ENCODE data around the gene THG1L. TPM values are rescaled to one million over a fixed set of nuclear protein-coding genes. Genes with fewer than 3 reads are reported as not detected.

THG1L gene
- total RNA-seq, 1 donor from 2014 or later = 11.3 TPM

DNA sequence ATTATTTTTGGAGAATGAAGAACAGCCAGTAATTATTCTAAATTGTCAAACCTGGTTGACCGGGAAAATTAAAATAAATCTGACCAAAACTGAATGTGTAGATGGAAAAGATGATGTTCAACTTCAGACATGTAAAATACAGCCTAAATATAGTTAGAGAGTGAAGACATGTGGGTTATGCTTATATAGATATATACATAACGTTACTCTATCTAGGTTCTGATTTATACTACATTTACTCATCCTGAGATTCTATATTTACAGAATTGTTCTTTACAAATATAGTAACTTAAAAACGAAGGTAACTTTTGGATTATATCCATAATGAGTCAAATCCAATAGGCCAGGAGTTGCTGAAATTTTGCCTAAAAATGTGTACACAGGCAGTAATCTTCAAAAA lies 20.8 kb upstream of the THG1L start:
- no peak for ATAC-seq
- Histone ChIP-seq H3K27ac (no peak overlapping the region), H3K9me3 (no peaks in the 10 kb centered on the region), H3K4me3 (no peak overlapping the region), H3K27me3 (ENCODE audit: low read depth) (no peaks in the 10 kb centered on the region), H3K36me3 (no peaks in the 10 kb centered on the region), H3K4me1 (no peaks in the 10 kb centered on the region)
- DNase-seq = no peak
- intact Hi-C loops (cut with DNase I) = no loop called here
- TF ChIP-seq CTCF (IDR thresholded peaks at IDR 0.05) = no peak

DNA sequence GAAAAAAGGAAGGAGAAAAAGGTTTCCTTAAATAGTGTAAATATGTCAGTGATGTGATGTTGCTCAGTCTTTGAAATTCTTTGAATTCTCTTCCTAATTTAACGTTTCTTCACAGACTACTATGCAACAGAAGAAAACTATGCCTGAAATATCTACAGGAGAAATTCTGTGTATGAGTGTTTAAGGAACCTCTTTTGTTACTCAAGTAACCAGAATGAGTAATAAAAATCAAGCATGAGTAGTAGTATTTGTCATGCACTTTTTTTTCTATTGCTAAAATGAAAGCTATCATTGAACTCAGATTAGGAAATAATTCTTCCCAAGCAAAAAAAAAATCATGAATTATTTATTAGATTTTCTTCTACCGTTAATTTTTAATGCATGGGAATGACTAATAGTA lies 20.3 kb upstream of the THG1L start:
- Histone ChIP-seq H3K4me3 (no peak overlapping the region), H3K36me3 (no peaks in the 10 kb centered on the region), H3K9me3 (no peaks in the 10 kb centered on the region), H3K27me3 (ENCODE audit: low read depth) (no peaks in the 10 kb centered on the region), H3K4me1 (no peaks in the 10 kb centered on the region), H3K27ac (no peak overlapping the region)
- DNase-seq (no peak), ATAC-seq (no peak)
- TF ChIP-seq CTCF (IDR thresholded peaks at IDR 0.05) = no peak
- intact Hi-C loops (cut with DNase I) = no loop called here

GRCh38 chr5:157713830-157714595 lies 17.2 kb upstream of the THG1L start:
- H3K9me3 ChIP-seq = no peaks in the 10 kb centered on the region
- intact Hi-C loops (cut with DNase I) = no loop called here
- DNase-seq = no peak
- H3K4me3 ChIP-seq = no peak overlapping the region
- ATAC-seq = no peak
- no peaks in the 10 kb centered on the region for H3K36me3 ChIP-seq
- H3K27me3 ChIP-seq (ENCODE audit: low read depth) = no peaks in the 10 kb centered on the region
- H3K4me1 ChIP-seq = peaks cover 8% of the 10 kb centered on the region
- no peak overlapping the region for H3K27ac ChIP-seq
- TF ChIP-seq CTCF (IDR thresholded peaks at IDR 0.05) = no peak

DNA sequence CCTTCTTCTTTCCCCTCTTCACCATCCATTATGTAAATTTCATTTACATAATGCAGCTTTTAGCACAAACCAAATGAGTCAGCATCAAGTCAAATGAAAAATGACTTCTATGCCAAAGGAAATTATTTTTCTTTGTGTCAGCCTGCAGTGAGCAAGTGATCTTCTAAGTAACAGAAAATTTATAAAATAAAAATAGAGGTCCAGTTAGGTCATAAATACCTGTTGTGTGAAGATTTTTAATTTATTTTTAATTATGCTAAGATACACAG lies 16.7 kb upstream of the THG1L start:
- intact Hi-C loops (cut with DNase I) = no loop called here
- Histone ChIP-seq H3K27me3 (ENCODE audit: low read depth) (no peaks in the 10 kb centered on the region), H3K27ac (no peak overlapping the region), H3K9me3 (no peaks in the 10 kb centered on the region), H3K4me1 (peaks cover 8% of the 10 kb centered on the region), H3K36me3 (no peaks in the 10 kb centered on the region), H3K4me3 (no peak overlapping the region)
- TF ChIP-seq CTCF (IDR thresholded peaks at IDR 0.05) = no peak
- ATAC-seq = no peak
- DNase-seq = no peak

DNA sequence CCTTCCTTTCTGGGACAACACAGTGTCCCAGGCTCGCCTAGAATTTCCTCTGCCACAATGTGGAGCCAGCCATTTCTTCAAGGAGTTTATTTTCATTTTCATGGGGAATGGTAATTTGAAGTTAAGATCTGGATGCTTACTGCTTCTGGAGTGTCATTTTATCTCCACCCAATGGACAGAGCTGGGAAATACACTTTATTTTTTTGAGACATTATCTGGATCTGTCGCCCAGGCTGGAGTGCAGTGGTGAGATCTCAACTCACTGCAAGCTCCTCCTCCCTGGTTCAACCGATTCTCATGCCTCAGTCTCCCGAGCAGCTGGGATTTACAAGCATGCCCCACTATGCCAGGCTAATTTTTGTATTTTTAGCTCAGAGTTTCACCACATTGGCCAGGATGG lies 12.7 kb upstream of the THG1L start:
- no peak for DNase-seq
- Histone ChIP-seq H3K36me3 (no peaks in the 10 kb centered on the region), H3K4me3 (no peak overlapping the region), H3K4me1 (peaks cover 8% of the 10 kb centered on the region), H3K27me3 (ENCODE audit: low read depth) (no peaks in the 10 kb centered on the region), H3K27ac (no peak overlapping the region), H3K9me3 (no peaks in the 10 kb centered on the region)
- peak; percentile 69 to 75 for ATAC-seq
- peak; percentile 55 for TF ChIP-seq CTCF (IDR thresholded peaks at IDR 0.05)
- intact Hi-C loops (cut with DNase I) = no loop called here

Data from lower lobe of right lung (tissue), 2 donors.